Measurements from ENCODE around the gene CLPTM1L.
"Not testable (repeated sequence)": the region's sequence is repeated elsewhere in the genome, so short reads cannot be mapped to it uniquely, and the experiment has no call there.

The CLPTM1L gene

DNA sequence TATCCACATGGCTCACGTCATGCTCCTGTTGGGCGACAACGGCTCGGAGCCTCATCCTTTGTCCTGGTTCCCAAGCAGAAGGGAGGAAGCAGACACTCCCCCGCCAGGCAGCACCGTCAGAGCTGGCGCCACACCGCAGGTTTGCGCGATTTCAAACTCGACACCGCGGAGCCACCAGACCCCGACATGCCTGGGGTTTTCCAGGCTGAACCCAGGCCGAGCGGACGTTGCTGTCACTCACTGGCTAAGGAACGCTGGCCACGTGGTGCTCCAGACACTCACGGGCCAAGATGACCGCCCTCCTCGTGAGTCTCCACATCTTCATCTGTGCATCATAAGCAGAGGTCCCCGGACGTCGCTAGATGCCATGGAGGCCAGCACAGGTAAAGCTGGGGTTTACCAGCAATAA is 59.0 kb downstream of the CLPTM1L start:
- peak; percentile 11 for DNase-seq

DNA sequence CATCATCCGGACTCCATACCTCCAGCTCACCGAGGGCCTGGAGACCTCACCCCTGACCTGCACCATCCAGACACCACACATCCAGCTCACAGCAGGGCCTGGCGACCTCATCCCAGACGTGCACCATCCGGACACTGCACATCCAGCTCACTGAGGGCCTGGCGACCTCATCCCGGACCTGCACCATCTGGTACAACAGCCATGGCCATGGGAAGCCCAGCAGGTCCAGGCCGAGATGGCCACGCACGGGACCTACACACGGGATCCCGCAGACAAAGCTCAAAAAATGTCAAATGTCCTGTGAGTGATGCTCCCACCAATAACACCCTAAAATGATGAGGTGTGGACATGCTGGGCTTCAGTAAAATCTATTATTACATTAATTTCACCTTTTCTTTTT is 59.8 kb downstream of the CLPTM1L start:
- peak; percentile 20 for DNase-seq

- DNase-seq: peak; percentile 7
These were observed 60.4 kb downstream of the CLPTM1L start for GRCh38 chr5:1284336-1284970.

- DNase-seq: peak; percentile 14
These were observed 61.2 kb downstream of the CLPTM1L start for GRCh38 chr5:1283729-1284041.

- peak; percentile 8 for DNase-seq
These were observed 61.7 kb downstream of the CLPTM1L start for GRCh38 chr5:1282993-1283728.

DNA sequence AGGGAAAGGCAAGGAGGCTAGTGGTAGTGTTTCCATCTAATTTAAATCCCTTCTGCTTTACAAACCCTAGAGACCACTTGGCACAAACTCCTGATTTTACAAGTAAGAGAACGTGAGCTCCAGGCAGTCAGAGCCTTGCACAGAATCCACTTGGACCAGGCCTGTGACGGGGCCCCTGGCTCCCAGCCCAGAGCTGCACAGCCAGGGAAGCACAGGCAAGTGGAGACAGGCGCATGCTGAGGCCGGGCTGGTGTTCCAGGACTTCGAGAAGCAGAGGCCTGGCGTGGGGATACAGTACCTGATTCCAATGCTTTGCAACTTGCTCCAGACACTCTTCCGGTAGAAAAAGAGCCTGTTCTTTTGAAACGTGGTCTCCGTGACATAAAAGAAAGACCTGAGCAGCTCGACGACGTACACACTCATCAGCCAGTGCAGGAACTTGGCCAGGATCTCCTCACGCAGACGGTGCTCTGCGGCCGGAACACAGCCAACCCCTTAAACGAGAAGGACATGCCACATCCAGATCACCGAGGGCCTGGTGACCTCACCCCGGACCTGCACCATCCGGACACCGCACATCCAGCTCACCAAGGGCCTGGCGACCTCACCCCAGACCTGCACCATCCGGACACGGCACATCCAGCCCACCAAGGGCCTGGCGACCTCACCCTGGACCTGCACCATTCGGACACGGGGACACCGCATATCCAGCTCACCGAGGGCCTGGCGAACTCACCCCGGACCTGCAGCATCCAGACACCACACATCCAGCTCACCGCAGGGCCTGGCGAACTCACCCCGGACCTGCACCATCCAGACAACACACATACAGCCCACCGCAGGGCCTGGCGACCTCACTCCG is 62.5 kb downstream of the CLPTM1L start:
- DNase-seq: no peak

GRCh38 chr5:1281038-1281882 is 63.6 kb downstream of the CLPTM1L start:
- no peak for DNase-seq

GRCh38 chr5:1280177-1281037 is 64.5 kb downstream of the CLPTM1L start:
- DNase-seq: no peak

- no peak for DNase-seq
These were observed 65.3 kb downstream of the CLPTM1L start for GRCh38 chr5:1279443-1280151.

GRCh38 chr5:1278656-1279442 is 66.0 kb downstream of the CLPTM1L start:
- DNase-seq: no peak

GRCh38 chr5:1278216-1278615 is 66.7 kb downstream of the CLPTM1L start:
- no peak for DNase-seq

DNA sequence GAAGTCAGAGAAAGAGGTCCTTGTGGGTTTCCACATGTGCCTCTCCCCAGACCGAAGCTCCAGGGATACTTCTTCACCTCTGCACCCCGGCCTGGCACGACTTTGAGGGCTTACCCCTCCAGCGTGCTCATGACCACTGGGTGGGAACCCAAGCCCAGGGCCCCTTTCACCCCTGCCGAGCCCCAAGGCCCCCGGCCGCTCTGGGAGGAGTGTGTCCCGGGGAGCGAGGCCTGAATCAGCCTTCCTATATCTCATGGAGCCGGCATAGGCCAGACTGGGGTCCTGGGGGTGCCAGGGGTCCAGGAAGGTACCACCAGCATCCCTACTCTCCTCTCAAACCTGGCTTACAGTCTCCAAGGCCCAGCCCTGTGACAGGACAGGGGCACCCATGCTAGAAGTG is 67.1 kb downstream of the CLPTM1L start:
- no peak for DNase-seq

GRCh38 chr5:1277331-1277730 is 67.6 kb downstream of the CLPTM1L start:
- DNase-seq: no peak

GRCh38 chr5:1276930-1277329 is 68.0 kb downstream of the CLPTM1L start:
- no peak for DNase-seq

DNA sequence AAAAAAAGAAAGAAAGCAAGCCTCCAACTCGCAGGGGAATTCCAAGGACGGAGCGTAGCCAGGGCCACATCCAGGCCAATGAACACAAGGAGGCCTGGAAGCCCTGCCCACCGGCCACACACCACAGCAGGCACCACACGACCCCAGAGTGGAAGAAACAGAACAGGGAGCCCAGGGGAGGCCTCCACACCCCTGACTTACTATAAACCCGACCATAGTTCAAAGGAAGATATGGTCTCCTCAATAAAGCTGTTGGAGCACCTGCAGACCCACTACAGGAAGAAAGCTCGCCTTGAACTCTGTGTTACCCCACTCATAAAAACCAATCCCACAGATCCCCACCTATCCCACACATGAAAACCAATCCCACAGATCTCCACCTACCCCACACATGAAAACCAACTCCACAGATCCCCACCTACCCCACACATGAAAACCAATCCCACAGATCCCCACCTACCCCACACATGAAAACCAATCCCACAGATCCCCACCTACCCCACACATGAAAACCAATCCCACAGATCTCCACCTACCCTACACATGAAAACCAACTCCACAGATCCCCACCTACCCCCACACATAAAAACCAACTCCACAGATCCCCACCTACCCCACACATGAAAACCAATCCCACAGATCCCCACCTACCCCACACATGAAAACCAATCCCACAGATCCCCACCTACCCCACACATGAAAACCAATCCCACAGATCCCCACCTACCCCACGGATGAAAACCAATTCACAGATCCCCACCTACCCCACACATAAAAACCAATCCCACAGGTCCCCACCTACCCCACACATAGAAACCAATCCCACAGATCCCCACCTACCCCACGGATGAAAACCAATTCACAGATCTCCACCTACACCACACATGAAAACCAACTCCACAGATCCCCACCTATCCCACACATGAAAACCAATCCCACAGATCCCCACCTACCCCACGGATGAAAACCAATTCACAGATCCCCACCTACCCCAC is 69.2 kb downstream of the CLPTM1L start:
- not testable (repeated sequence) for DNase-seq

DNA sequence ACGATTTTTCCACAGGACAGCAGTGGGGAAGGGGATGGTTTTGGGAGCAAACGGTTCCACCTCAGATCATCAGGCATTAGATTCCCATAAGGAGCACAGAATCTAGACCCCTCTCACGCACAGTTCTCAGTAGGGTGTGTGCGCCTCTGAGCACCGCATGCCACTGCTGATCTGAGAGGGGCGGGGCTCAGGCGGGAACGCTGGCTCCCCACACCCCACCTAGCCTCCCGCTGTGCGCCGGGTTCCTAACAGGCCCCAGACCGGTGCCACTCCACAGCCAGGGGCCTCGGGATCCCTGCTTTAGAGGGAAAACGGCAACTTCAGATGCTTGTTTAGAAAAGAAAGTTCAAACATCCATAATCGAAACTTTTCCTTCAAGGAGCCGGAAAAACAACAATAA is 70.4 kb downstream of the CLPTM1L start:
- no peak for DNase-seq

DNA sequence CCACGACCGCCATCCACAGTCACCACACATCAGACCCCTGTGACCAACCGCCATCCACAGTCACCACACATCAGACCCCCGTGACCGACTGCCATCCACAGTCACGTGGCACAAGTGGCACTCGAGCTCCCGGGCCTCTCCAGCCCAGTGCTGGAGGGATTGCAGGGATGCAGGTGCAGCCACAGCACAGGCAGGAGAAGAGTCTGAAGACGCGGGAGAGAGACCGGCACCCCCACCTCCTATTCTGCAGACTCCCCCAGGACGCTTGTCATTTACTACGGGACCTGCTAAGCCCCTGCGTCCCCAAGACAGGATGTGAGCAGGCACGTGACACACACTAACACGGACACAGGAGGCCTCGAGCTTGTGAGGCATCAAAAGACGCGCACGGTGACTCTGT is 71.2 kb downstream of the CLPTM1L start:
- no peak for DNase-seq

DNA sequence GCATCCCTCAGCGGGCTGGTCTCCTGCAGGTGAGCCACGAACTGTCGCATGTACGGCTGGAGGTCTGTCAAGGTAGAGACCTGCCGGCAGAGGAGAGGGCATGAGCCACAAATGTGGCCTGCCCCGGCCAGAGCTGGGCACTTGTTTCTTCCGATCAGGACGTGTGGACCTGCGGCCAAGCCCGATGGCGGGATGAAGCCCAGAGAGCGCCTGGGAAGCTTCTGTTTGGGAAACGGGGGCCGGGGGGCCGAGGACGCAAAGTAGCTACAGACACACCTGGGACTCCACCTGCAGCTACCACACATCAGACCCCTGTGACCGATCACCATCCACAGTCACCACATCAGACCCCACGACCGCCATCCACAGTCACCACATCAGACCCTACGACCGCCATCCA is 72.7 kb downstream of the CLPTM1L start:
- DNase-seq: no peak

Measured in activated CD4-positive, CD25-positive, alpha-beta regulatory T cell treated with anti-CD3 and anti-CD28 coated beads, Interleukin-2, amount 50 U/mL, for 72 hours (primary cell).